NCI-H2196 treated with DMSO at 0.1 percent for 48 hours (cell line): ENCODE measurements around the gene NBEA.
"Not testable (repeated sequence)": the region's sequence is repeated elsewhere in the genome, so short reads cannot be mapped to it uniquely, and the experiment has no call there.

Experiments
- DNase-seq: peaks from one replicate; lab custom pipeline; 2025; ENCODE audit not compliant: unreplicated experiment; lab: John Stamatoyannopoulos, UW

Gene NBEA, protein sequence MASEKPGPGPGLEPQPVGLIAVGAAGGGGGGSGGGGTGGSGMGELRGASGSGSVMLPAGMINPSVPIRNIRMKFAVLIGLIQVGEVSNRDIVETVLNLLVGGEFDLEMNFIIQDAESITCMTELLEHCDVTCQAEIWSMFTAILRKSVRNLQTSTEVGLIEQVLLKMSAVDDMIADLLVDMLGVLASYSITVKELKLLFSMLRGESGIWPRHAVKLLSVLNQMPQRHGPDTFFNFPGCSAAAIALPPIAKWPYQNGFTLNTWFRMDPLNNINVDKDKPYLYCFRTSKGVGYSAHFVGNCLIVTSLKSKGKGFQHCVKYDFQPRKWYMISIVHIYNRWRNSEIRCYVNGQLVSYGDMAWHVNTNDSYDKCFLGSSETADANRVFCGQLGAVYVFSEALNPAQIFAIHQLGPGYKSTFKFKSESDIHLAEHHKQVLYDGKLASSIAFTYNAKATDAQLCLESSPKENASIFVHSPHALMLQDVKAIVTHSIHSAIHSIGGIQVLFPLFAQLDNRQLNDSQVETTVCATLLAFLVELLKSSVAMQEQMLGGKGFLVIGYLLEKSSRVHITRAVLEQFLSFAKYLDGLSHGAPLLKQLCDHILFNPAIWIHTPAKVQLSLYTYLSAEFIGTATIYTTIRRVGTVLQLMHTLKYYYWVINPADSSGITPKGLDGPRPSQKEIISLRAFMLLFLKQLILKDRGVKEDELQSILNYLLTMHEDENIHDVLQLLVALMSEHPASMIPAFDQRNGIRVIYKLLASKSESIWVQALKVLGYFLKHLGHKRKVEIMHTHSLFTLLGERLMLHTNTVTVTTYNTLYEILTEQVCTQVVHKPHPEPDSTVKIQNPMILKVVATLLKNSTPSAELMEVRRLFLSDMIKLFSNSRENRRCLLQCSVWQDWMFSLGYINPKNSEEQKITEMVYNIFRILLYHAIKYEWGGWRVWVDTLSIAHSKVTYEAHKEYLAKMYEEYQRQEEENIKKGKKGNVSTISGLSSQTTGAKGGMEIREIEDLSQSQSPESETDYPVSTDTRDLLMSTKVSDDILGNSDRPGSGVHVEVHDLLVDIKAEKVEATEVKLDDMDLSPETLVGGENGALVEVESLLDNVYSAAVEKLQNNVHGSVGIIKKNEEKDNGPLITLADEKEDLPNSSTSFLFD (N-terminal part only)

DNA sequence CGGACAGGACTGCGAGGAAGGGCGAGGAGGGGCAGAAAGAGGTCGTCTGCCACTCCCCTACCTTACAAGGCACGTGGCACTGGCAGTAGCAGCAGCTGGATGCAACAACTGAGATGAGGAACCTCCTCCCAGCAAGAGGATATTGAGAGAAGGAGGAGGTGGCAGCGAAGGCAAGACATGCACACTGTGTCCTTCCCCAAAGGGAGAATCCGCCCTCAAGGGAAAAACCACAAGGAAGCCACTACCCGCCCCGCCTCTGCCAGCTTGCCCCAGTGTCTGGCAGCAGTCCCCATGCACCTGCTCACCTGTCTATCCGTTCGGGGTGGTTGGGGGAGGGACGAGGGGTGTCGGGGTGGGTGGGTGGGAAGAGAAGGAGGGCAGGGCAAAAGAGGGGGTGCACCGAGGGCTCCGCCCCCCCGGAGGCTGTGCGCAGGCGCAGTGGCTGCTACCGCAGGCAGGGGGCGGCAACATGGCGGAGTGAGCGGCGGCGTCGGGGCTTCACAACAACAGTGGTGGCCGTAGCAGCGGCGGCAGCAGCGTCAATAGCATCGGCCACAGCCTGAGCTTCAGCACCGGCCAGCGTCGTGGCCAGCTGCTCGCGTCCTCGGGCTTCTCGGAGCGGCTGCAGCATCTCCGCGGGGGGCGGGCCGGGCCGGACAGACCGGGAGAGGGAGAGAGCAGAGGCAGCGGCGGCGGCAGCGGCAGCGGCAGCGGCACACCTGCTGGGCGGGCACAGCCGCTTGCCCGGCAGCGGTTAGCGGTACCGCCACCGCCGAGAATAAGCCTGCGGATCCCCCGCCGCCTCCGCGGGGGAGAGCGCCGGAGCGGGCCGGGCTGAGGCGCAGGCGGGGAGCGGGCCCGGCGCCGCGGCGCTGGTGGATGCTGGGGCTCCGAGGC, at the start of gene NBEA:
NBEA (plus strand) TSS at position 436 of the 897 bp plus-strand sequence. CDS start 551 bp downstream, outside the sequence.
- DNase-seq: peak; percentile 49

DNA sequence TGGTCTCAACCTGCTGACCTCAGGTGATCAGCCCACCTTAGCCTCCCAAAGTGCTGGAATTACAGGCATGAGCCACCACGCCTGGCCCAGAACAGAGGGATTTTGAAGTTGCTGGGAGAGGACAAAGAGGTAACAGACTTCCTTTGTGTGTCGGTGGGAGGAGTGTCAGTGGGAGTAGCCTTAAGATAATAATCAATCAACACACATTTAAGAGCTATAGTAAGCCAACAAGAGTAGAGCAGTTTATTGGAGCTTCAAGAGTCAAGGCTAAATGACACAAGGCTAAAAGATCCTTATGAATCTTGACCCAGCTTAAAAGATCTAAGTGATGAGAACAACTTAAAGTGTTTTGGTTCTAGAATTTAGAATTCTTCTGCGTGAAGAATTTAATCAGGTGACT, 47.3 kb upstream of the NBEA start:
- no peak for DNase-seq

DNA sequence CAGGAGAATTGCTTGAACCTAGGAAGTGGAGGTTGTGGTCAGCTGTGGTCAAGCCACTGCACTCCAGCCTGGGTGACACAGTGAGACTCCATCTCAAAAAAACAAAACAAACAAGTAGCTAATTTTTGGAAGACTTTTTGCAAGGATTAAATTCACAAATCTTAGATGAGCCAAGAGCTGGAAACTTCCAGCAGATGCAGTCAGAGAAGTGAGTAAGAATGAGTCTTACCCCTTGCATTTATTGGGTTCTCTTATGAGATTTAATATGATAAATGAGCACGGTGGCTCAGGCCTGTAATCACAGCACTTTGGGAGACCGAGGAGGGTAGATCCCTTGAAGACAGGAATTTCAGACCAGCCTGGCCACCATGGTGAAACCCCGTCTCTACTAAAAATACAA, 44.9 kb upstream of the NBEA start:
- DNase-seq: no peak

DNA sequence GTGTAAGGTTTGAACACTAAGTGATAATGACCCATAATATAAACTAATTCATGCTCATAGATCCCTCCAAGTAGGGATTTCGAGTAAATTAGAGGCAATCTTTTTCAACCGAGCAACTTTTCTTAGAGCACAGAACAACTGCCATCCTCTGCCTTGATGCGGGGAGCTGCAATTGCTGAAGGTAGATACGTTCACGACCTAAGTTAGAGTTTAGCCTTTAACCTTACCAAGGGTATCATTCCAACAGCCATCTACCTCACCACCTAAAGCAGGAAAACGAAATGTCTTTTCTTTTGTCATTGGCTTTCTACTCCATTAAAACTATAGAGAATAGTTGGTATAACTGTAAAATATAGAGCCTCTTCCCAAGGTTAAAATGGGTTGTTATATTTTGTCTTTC, 42.2 kb upstream of the NBEA start:
- DNase-seq: no peak

DNA sequence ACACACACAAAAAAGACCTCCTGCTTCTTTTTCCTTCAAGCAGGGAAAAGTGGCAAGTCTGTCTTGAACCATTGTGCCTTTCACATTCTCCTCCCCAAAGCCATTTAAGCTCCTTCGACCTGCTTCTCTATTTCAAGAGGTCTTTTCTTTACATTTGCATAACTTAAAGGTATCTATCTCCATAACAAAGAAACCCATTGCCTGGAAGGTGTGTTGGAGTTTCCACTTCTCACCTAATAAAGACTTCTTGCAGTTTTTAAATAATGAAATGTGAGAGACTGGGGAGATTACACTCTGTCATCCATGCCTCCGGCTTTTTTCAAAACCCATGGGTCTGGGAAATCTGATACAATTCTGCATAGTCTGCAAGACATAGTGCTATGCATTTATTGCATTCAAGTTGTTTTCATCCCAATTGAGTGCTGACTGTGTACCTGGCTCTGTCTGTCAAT, 41.8 kb upstream of the NBEA start:
- no peak for DNase-seq

DNA sequence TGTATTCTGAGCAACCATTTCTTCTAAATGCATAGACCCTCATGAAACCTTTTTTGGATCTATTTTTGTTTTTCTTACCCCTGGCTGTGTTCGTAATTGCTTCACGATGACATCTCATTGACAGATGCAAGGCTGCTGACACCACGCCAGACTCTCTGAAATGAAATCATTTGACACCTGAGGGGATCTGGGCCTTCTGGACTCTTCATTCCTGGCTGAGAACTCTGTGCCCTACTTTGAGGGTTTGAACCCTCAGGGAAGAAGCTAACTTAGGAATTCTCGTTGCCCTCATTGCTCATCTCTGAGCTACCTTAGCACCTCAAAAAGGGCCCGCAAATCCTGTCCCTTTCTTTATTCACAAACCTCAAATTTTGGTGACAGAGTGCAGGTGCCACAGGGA, 40.5 kb upstream of the NBEA start:
- DNase-seq: no peak

DNA sequence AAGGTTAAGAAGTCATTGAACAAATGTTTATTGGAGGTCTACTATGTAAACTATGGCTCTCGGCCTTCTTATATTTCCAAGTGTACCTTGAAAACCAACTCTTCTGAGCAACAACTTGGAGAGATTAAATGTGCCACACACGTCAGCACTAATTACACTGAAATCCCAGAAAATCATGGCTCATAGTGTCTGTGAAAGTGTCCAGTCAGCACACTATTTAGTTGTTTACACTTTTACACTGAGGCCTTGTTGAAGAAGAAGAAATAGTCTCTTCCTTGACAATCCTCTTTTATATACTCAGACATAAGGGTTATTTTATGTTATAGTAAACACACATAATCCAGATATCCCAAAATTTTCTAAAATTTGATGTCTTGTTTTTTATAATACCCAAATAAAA, 30.9 kb upstream of the NBEA start:
- DNase-seq: no peak

DNA sequence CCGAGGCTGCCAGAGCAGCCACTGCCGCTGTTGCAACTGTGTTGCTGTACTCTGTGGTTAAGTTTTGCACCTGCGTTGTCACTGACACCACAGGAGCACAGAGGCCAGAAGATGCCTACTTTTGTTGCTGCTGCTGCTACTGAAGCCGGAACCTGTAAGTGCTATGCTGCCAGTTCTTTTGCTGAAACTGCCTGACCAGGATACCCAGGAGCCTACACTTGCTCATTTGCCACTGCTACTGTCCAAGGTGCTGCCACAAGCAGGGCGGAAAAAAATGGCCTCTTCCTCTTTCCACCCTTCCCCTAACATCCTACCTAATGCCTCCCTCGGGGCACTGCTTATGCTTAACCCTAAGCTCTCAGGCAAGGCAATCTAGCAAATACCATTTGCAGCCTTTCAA, 29.0 kb upstream of the NBEA start:
- DNase-seq: no peak

DNA sequence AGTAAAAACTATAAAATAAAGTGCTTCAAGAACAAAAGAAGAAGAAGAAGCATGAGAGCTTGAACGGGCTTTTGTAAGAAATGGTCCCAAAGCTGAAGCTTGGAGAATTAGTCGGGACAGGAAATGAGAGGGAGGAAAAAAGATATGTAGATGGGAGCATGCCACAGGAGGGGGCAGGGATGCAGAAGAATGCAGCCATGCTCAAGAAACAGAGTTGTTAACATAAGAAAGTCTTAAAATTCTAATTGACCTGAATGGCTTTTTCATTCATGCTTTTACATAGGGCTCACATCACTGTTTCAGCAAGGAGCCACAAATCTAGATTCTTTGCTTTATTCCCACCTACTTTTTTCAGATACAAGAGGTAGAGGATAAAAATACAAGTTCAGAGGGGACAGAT, 27.7 kb upstream of the NBEA start:
- no peak for DNase-seq

DNA sequence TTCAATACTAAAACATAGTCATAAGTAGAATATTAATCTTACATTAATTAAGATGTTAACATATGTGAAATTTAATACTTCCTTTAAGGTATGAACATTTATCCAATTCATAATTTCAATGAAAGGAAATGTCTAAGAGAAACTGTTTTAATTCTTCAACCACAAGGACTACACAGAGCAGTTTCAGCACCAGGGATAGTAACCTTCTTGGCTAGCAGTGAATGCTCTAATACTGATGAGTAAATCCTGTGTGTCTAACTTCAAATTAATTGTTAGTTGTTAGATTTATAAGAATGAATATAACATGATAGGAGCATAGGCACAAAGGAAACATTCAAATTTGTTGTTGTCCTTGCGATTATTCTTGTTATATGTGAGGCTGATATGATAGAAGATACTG, 15.6 kb upstream of the NBEA start:
- DNase-seq: no peak

DNA sequence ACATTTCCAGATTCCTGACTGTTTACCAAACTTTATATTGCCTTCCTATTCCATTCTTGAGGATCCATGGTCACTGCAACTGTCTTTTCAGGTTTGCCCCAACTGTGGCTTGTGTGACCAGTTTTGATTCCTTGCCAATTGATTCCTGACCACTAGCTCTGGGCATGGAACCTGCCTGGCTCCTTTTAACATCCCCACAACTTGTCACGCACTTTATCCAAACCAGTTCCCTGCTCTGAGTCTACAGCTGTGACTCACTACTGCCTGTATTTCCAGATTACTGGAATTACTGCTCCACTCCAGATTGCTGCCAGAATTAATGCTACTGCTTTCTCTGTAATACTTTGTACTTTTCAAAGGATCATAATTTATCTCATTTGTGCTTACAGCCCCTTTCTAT, 13.4 kb upstream of the NBEA start:
- DNase-seq: not testable (repeated sequence)

DNA sequence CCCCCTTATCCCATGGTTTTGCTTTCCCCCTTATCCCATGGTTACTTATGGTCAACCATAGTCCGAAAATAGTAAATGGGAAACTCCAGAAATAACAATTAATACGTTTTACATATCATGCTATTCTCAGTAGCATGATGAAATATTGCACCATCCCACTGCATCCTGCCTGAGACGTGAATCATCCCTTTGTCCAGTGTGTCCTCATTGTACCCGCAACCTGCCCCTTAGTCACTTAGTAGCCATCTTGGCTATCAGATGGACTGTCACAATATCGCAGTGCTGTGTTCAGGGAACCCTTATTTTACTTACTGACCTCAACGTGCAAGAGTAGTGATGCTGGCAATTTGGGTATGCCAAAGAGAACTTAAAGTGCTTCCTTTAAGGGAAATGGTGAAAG, 10.5 kb upstream of the NBEA start:
- DNase-seq: no peak

DNA sequence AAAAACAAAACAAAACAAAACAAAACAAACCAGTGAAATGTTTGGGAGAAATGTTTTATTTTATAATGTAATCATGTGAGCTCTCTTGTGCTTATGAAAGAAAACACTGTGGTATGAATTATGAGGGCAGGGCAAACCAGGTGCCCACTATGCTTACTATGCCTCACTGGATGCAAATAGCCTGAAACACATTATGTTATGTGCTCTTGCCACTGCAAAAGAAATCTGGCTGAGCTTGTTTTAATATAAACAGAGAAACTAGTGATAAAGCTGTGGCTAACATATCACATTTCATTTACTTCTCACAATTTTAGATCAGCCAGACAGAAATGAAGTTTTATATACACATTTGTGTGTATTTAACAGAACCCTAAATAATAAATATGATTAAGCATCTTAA, 8.7 kb upstream of the NBEA start:
- DNase-seq: no peak

DNA sequence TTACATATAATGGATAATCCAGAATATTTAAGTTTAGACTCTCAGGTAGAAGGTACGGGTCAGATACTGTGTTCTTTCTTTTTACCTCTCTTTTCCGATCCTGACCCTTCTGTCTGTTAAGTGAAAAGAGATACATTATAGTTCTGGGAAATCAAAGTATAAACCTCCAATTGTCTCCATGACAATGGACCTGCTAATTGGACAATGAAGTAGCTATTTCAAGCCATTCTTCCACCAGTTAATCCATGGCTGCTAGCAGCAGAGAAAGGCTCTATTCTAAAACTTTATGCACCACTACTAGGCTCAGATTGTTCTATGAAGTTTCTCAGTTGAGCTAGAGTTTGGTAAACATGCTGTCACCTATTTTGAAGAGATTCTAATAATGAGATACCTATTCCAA, 8.3 kb upstream of the NBEA start:
- DNase-seq: no peak

DNA sequence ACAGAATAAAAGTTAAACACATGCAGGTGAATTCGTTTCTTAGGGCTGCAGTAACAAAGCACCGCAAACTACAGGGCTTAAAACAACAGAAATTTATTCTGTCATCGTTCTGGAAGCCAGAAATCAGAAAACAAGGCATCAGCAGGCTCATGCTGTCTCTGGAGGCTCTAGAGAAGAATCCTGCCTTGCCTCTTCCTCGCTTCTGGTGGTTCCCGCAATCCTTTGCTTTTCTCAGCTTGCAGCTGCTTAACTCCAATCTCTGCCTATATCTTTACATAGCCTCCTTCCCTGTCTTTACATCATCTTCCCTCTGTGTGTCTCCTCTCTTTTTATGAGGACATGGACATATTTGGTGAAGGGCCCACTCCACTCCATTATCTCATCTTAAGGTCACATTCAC, 6.2 kb upstream of the NBEA start:
- DNase-seq: no peak

DNA sequence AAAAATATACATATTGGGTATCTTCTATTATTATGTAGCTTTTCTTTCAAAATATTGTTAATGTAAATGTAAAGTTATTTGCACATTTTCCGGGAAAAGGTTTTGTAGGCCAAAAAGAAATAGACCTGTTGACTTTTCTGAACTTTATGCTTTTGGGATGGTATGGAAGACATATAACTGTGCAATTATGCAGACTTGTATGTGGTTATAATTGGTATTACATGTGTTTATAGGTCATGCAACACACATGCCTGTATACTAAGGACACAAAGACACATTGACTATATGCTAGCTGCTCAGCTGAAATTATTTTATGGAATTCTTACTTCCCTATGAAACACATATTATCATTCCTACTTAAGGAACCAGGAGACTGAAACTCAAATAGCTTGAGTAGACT, 2.3 kb upstream of the NBEA start:
- DNase-seq: no peak

DNA sequence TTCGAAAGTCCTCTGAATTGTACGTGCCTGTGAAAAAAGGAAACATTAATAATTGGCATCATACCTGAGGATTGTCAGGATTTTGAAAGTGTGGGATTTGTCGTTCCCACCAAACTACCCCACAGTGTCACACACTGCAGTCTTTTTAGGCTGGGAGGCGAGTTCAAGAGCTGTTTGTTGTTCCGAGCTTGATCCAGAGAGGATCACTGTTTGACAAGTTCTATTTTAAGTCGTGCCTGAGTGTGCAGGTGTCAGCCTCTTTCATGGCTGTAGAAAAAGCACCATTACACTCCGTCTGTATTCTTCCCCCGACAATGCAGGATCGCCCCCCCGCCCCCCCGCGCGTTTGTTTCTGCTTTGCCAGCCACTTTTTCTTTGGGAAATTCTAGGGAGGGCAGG, 635 bp upstream of the NBEA start:
- DNase-seq: no peak

DNA sequence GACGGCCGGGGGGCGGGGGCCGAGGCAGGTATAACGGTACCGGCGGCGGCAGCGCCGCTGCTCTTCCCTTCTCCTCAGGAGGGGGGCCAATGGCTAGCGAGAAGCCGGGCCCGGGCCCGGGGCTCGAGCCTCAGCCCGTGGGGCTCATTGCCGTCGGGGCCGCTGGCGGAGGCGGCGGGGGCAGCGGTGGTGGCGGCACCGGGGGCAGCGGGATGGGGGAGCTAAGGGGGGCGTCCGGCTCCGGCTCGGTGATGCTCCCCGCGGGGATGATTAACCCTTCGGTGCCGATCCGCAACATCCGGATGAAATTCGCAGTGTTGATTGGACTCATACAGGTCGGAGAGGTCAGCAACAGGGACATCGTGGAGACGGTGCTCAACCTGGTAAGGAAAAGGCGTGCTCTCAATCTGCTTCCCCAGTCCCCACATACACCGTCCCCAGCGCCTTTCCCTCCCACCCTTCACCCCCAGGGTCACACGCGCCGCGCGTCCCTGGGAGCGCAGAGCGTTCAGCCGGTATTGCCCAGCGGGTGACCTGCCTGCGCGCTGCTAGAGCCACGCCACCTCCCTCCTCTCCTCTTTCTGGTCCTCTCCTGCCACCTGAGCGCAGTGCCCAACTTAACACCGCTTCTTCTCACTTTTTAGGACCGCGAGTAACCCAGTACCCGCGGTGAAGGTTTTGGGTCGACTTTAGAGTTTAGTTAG, 814 bp downstream of the NBEA start:
- no peak for DNase-seq

DNA sequence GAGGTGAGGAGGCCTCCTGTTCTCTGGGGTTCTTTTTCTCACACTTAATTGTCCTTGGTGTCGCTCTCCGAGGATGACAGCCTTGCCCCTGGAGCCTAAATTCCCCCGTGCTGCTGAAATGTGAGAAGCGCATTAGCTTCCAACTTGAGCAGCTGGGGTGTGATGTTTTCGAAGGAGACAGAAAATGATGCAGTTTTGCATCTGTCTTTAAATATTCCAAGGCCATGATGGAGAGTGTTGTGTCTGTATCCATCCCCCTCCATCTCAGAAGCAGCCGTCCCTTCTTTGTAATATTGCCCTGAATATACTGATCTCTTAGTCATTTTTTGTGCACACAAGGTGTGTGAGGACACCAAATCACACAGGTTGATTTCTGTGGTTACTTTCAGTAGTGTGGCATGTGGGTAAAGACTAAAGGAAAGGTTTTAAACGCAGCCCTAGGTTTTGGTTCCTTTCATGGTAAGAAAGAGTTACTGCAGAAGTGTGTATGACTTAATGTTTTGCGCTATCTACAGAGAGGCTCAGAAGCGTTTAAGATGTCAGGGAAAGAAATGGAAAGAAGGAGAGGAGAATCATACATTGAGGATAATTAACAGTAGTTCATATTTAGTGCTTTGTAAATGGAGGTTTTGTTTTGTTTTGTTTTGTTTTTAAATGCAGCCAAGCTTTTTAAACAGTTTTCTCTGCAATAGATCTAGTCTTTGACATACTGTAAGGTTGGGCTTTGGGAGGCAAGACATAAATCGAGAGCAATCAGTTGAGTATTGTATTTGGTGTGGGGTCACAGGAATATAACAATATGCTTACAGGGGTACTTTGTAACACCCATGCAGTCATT, 1.6 kb downstream of the NBEA start:
- DNase-seq: no peak
